Endometrium (tissue), 2 donors: Measurements from ENCODE around the gene RFC4.
"Not testable (repeated sequence)": the region's sequence is repeated elsewhere in the genome, so short reads cannot be mapped to it uniquely, and the experiment has no call there.

ENCODE experiments used
- FAIRE-seq: peaks from 2 replicates; lab custom pipeline; 2012; peaks lifted over from hg19 to GRCh38; lab: Jason Lieb, UNC
- donor health status: control.
- donor health status: control.

Gene RFC4

DNA sequence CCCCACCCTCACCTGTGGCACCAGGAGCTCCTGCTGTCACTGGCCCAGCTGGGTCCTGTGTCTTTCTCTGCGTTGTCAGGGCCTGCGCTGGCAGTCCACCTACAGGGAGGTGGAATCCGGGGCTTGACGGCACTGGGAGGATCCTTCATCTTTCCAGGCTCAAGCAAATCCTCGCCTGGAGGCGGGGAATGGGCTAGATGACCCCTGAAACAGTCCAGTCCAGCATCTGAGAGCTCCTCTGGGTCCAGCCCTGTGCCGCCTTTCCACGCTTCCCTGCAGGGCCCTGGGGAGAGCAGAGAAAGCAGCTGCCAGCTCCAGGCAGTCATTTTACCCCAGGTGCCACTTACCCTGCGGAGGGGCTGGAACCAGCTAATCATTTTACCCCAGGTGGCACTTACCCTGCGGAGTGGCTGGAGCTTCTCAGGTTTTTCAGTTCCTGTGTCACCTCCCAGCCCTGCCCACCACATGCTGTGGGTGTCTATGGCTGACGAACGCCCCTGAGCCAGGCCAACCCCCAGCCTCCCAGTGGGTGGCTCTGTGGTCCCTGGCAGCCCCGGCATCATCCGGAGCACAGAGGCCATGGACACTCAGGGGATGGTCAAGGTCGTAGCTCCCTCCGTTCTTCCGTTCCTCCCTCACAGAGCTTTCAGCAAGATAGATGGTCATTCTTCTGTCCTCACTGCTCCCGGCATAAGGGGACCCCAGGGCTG is 18.3 kb upstream of the RFC4 start:
- FAIRE-seq: no peak

DNA sequence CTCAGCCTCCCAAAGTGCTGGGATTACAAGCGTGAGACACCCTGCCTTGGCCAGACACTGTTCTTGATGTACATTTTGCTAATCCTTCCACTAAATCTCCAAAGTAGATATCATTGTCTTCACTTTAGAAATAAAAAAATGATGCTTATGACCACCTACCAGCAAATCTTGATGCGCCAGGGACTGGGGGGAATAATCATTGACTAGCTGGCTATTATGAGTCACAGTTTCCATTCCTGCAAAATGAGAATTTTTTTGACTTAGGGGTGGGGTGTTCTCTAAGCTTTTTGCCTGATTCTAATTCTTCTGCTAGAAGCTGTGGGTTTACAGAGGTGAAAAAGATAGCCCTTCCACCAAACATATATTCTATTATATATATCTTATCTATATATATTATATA is 17.1 kb upstream of the RFC4 start:
- no peak for FAIRE-seq

DNA sequence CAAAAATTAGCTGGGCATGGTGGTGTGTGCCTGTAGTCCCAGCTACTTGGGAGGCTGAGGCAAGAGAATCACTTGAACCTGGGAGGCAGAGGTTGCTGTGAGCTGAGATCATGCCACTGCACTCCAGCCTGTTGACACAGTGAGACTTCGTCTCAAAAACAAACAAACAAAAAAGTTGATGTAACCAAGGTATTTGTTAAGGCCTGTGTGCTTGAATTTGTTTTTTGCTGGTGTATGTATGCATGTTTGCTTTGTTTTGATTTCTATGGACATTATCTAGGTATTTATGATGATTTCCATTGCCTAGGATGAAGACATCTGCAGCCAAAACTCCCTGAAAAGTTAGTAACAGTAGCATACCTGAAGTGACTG is 16.1 kb upstream of the RFC4 start:
- not testable (repeated sequence) for FAIRE-seq

DNA sequence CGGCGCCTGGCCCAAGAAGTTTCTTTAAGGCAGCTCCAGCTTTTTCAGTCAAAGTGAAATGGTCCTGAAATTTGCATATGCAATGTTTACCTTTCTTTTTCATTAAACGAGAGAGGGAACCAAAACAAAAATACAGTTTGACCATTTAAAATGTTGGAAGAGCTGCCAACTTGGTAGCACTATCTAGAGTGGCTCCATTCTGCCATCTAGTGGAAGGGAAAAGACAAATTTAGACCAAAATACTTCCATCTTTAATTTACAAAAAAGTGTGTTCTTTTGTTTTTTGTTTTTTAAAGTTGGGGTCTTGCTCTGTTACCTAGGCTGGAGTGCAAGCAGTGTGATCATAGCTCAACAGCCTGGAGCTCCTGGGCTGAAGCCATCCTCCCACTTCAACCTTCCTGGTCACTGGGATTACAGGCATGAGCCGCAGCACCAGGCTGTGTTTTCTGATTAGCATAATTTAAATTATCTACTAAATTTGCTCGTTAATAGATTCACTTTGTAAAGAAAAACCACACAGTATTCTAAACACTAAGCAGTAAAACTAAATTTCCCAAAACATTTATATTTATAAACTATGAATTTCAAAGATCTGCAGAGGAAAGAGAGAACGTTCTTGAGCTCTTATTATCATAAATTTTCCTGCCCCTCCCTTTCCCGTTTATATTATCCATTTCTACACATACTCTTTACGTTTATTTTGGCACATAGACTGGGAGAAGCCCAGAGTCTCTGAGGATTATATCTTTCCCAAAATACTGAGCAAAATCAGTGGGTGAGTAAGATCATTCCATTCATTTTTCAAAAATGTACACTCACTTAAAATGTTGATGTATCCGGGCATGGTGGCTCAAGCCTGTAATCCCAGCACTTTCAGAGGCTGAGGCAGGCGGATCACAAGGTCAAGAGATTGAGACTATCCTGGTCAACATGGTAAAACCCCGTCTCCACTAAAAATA is 15.4 kb upstream of the RFC4 start:
- peak; percentile 51 for FAIRE-seq

DNA sequence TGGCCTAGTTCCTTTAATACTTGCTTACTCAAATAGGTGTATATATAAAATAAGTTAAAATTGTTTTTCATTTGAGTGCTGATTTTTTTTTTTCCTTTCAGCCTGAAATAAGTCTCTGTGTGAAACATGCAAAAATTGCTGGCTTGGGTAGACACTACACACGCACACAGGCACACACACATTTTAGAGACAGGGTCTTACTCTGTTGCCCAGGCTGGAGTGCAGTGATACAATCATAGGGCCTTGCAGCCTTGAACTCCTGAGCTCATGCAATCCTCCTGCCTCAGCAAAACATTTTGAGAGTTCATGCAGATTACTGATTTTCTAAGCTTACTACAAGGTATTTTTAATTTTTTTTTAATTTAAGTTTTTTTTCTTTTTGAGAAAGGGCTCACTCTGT is 12.7 kb upstream of the RFC4 start:
- FAIRE-seq: no peak

DNA sequence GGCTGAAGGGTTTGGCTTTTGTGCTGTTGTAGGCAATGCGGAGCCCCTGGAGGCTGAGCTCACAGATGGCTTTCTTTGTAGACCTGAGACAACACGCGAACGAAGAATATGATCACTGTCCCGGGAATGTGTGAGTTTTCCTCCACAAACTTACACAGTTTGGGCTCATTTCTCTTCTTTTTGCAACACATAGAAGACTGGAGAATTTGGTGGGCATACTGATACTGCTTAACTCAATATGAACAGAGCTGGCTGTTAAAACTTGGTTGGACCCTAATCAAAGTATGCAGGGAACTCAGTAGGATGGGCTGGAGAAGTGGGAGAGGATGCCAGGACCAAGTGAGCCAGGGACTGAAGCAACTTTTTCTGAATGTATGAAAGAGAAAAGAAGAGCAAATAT is 12.2 kb upstream of the RFC4 start:
- no peak for FAIRE-seq

DNA sequence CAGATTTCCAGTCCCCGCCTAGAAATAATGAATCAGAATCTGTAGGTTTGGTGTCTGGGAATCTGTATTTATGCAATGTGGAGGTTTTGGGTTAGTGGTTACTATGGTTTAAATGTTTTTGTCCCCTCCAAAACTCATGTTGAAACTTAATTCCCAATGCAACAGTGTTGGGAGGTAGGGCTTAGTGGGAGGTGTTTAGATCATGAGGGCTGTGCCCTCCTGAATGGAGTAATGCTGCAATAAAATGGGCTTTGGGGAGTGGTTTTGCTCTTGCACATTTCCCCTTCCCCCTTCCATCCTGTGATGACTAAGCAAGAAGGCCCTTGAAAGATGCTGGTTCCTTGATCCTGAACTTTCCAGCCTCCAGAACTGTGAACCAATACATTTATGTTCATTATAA is 9.2 kb upstream of the RFC4 start:
- FAIRE-seq: no peak

DNA sequence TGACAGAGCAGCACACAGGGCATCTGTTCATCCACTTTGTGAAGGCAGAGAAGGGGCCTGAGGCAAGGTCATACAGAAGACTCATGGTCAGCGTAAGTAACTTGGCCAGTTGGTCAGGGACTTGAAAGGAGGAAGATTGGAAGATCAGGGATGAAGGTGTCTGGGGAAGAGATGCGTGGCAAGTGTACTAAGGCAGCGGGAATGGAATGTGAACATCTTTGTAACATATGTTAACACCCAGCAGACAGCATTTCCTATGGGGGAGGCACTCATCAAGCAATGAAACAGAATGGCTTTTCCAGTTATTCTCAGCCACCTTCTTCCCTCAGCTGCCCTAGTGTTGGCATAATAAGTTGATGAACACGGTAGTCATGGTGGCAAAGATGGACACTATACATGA is 7.8 kb upstream of the RFC4 start:
- no peak for FAIRE-seq

DNA sequence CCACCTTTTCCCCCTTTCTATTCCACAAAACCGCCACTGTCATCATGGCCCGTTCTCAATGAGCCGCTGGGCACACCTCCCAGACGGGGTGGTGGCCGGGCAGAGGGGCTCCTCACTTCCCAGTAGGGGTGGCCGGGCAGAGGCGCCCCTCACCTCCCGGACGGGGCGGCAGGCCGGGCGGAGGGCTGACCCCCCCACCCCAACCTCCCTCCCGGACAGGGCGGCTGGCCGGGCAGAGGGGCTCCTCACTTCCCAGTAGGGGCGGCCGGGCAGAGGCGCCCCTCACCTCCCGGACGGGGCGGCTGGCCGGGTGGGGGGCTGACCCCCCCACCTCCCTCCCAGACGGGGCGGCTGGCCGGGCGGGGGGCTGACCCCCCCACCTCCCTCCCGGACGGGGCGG is 5.0 kb upstream of the RFC4 start:
- FAIRE-seq: not testable (repeated sequence)

DNA sequence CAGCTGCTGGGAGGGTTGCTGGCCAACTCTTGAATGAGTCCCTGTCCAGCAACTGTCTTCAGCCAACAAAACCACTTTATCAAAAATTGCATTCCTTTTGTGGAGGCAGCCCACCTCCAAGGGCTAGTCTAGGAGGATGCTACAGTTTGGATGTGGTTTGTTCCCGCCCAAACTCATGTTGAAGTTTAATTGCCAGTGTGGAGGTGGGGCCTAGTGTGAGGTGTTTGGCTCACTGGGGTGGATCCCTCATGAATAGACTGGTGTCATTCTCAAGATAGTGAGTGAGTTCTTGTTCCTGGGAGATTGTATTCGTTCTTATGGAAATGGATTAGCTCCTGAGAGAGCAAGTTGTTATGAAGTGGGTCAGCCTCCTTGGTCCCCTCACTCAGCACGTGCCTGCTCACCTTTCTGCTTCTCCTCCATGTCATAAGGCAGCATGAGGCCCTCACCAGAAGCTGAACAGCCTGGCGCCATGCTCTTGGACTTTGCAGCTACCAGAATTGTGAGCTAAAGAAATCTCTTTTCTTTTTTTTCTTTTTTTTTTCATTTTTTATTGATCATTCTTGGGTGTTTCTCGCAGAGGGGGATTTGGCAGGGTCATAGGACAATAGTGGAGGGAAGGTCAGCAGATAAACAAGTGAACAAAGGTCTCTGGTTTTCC is 4.2 kb upstream of the RFC4 start:
- no peak for FAIRE-seq

DNA sequence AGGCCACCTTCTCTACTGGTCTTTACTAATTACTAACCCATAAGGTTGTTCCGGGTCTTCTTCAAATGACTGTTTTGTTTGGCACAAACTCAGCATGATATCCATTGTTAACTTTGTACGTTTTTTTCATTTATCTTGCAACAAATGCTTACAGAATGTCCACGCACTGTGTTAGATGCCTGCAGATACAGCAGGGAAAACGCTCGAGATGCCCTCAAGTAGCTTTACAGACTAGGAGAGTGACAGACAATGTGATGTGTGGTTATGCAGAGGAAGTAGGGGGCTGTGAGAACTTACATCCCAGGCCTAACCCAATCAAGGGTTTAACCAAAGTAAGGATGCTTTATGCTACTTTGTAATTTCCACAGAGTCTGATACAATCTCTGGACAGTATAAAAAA is 949 bp upstream of the RFC4 start:
- no peak for FAIRE-seq

DNA sequence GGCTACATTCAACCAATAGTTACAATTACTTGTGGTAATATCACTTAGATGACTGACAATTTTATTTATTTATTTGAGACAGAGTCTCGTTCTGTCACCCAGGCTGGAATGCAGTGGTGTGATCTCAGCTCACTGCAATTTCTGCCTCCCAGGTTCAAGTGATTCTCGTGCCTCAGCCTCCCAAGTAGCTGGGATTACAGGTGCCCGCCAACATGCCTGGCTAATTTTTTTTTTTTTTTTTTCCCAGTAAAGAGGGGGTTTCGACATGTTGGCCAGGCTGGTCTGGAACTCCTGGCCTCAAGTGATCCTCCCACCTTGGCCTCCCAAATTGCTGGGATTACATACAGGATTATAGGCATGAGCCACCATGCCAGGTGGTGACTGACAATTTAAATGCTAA is 2.8 kb downstream of the RFC4 start:
- FAIRE-seq: not testable (repeated sequence)

DNA sequence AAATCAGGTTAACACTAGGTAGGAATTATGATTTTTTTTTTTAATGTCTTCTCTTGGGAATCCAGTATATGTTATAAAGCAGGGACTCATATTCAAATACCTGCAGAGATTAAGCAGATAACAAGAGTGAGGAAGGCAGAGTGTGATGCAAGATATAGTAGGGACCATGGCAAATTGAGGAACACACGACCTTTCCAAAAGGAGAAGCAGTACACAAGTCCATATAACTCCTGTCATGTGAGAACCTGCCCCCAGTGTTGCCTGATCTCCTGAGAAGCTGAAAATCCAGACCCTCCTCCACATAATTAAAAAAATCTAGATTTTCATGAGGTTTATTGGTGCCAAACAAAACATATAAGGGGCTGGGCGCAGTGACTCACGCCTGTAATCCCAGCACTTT is 3.6 kb downstream of the RFC4 start:
- FAIRE-seq: no peak

DNA sequence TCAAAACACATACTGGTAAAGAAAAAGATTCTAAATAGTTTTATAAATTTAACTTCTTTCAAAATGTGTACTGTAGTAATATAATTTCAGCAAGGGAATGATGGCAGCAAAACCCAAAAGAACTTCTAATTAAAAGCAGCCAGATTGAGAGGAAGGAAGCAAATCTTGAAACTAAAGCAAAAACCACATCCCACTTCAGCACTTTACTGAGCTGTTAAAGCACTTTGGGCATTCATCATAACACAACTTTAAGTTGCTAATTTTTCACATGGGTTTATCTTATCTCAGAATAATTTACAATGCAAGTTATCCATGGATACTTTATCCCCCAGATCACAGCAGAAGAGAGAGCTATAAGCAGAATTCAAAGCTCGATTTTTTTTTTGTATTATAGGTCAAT is 6.0 kb downstream of the RFC4 start:
- FAIRE-seq: no peak

DNA sequence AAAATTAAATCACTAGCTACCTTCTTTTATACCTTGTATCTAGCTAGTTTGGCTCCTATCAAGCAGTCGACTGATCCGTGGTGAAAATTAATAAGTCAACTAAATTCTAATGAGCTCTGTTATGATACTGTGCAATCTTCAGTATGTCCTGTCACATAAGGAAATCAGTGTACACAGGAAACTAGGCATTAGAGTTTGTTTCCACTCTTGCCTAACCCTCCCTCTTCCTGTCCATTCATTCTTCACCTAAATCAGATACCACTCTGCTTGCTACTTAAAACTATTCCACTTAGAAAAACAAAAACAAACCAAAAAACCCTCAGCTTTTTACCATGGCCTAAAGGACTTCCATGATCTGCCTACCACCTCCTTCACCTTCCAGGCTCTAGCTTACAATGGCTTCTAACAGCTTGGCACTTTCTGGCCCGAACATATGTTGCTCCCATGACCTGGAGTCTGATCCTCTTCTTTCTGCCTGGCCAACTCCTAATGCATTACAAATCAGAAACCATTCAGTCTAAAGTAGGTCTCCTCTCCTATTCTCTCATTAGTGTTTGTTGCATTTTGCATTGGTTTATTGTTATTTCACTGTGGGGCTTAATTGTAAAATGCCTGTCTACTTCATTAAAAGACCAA is 7.9 kb downstream of the RFC4 start:
- FAIRE-seq: no peak

DNA sequence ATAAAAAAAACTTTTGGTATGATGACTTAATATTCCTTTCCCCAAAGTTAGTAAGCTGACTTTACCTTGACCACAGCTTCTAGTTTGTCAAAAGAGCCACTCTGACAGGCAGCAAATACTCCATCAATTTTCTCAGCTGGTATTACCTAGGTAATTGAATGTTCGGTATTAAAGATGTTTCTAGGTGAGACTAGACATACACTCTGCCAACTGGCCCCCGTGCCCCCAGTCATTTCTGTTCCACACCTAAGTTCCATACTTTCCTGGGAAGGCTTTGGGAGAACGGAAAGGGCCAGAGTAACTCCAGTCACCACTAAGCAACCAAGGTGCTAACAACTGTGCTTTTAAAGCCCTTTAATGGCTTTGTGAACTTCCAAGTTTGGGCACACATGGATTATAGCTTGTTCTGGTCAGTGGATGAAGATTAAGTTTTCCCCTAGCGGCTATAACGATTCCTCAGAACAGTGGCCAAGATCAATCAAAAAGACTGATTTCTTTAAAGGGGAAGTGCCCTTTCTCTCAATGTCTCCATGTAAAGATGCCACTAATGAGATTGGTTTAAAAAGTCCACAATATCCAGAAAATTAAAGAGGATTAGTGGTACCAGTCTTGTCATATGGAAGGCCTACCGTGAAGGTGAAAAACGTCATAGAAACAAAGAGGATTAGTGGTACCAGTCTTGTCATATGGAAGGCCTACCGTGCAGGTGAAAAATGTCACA is 15.9 kb downstream of the RFC4 start:
- FAIRE-seq: no peak

DNA sequence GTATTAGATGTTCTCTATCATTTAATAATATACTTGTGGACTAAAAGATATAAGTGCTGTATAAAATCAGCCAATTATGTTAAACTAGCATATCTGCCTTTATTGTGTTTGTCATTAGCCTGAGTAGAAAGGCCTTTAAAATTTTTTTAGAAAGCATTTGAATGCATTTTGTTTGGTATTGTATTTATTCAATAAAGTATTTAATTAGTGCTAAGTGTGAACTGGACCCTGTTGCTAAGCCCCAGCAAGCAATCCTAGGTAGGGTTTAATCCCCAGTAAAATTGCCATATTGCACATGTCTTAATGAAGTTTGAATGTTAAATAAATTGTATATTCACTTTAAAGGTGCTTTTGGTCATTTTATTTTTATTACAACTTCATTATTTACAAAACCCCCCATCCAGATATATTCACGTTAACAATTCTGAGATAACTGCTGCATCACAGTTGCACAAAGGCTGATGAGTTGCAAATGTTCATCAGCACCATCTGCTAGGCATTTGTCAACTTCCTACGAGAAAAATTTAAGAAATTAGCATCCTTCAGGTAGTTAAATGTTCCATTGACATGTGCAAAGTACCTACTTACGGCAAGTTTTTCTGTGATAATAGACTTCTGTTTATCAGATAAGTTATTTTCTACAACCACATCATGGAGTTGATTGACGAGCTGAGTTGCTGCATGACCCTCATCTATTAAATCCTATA is 16.6 kb downstream of the RFC4 start:
- no peak for FAIRE-seq

DNA sequence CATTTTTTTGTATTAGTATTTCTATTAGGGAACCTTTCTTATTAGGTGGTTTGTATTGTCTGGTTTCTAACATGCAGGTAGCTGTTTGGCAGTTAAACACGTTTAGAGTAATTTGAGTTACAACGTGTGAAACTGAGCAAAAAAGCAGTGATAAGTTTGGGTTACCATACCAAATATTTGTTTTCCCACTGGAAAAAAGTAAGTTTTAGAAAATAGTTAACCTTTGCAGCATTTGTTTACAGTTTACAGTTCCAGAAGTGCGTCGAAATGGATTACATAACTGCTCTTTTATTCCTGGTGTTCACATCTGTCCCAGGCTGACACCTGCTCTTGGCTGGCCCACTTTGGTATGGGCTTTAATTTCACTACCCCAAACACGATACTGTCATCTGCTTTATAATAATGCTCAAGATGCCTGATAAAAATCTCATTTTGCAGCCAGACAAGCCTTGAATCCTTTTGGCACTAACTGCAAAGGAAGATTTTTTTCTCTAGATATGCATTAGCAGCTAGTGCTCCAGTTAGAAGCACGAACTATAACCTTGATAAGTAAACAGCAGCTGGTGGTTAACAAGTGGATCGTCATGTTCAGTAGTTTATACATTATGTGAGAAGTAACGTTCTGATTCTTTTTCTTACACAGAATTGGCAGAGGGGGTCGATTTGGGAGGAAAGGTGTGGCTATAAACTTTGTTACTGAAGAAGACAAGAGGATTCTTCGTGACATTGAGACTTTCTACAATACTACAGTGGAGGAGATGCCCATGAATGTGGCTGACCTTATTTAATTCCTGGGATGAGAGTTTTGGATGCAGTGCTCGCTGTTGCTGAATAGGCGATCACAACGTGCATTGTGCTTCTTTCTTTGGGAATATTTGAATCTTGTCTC is 17.6 kb downstream of the RFC4 start:
- no peak for FAIRE-seq

DNA sequence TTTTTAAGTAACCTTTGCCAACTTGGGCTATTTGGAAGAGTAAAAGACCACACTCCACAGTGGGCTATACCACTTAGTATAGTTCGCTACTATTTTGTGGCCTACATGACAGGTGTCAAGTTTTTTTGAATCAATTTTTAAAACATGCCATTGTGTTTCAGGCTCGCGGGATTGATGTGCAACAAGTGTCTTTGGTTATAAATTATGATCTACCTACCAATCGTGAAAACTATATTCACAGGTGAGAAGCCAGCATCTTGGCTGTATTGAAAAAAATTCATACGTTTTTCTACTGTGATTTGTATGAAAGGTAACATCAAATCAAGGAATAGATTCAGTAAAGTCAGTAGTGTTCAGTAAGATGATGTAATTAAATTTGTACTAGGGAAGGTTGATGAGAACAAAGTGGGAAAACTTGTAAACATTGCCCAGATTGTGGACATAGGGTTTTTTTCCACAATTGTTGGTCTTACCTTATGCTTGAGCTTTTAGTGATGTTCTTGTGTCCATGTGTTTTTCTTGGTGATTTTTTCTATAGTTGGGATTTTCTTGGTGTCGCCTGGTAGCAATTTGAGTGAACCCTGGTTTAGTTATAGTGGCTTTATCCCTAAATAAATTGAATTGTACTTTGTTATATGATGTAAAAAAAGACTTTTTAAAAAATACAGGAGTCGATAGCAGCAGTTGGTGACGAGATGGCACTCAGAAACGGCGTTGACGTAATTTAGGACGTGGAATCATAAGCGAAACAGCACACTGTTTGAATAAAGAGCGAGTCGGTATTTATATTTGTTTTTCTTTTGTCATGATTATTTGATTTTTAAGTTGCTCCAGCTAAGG is 18.4 kb downstream of the RFC4 start:
- no peak for FAIRE-seq
